H1 (cell line): ENCODE data around the gene SLC46A3. TPM values are rescaled to one million over a fixed set of nuclear protein-coding genes. Genes with fewer than 3 reads are reported as not detected.

Source experiments
- CHD1 ChIP-seq: IDR thresholded peaks from 2 replicates; pipeline ENCODE4 v1.6.1; 2012; ENCODE audit warnings: low read depth, low read length, improper control_type of control experiment
- CREB1 ChIP-seq: IDR thresholded peaks from 2 replicates; pipeline ENCODE4 v1.6.1; 2012; ENCODE audit warnings: inconsistent platforms
- GTF2F1 ChIP-seq: IDR thresholded peaks from 2 replicates; pipeline ENCODE4 v1.6.1; 2012; ENCODE audit warnings: low read depth, low read length, improper control_type of control experiment, borderline replicate concordance
- HDAC2 ChIP-seq, 2 experiments: fragments of 300-600 bp in 1 of 2; sonication (generic) in 1 of 2; IDR thresholded peaks; 2 replicates each; pipeline ENCODE4 v1.6.1; 2011 to 2012; ENCODE audit warnings: low read depth in 2 of 2, low read length in 2 of 2, mild to moderate bottlenecking in 2 of 2, moderate library complexity in 2 of 2, borderline replicate concordance in 1 of 2, inconsistent platforms in 1 of 2
- KDM4A ChIP-seq: IDR thresholded peaks from one replicate; pipeline ENCODE4 v1.7.1; 2012; ENCODE audit warnings: low read depth, mild to moderate bottlenecking, moderate library complexity, low read length, inconsistent platforms; ENCODE audit not compliant: severe bottlenecking
- polyA plus RNA-seq, 7 experiments: library from polyadenylated mRNA; depleted of rRNA in 3 of 7; stranded (reverse) in 5 of 7; unstranded in 2 of 7; fragments of >200 nt in 5 of 7; fragments of 200-250 nt in 2 of 7; gene quantifications; 1 replicate in 5 of 7; 2 replicates in 1 of 7; 4 replicates in 1 of 7; pipeline versions ENCODE4 v1.2.1 to v1.2.3, GENCODE V29; 2011 to 2013; ENCODE audit warnings: missing spikeins in 2 of 7, mixed read lengths in 2 of 7
- total RNA-seq: library from RNA; stranded (reverse); fragmentation: NEBNext Ultra II Directional; extraction: Animal tissue kit (Norgen Biotek cat#: 25700); gene quantifications from 2 replicates; pipeline ENCODE4 v1.2.1, GENCODE V29; 2021

SLC46A3 gene
- total and polyA plus RNA-seq, 2 of the 8 experiments (the other 6 are each of a cell fraction or from before 2014, with no cell fraction given): 0.39 to 0.67 TPM

DNA sequence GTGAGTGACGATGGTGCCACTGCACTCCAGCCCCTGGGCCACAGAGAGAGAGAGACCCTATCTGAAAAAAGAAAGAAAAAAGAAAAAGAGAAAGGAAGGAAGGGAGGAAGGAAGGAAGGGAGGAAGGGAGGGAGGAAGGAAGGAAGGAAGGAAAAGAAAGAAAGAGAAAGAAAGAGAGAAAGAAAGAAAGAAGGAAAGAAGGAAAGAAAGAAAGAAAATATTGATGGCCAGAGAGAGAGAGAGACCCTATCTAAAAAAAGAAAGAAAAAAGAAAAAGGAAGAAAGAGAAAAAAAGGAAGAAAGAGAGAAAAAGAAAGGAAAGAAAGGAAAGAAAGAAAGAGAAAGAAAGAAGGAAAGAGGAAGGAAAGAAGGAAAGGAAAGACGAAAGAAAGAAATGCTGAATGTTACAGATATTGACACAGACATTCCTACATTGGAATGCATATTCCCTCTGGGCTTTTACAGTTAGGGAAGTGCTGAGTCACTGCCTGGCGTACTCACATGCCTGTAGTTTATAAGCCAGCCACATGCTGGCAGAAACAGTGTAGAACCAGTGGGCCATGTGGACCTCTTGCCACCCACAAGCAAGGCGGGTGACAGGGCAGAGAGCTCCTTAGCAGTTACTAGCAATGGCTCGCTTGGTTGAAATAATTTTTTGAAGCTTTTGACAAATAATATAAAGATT, 34.6 kb upstream of the SLC46A3 start (continued):
- TF ChIP-seq HDAC2 (IDR thresholded peaks at IDR 0.05; ENCODE audit: borderline replicate concordance in 1 of 2, low read depth in 2 of 2, low read length in 2 of 2): no peak; a peak in 1 of 4 replicates
- no peak for TF ChIP-seq GTF2F1
- no peak for TF ChIP-seq CREB1
- TF ChIP-seq CHD1: no peak
- TF ChIP-seq KDM4A: no peak
